ENCODE measurements around the gene PDE6A. TPM values are rescaled to one million over a fixed set of nuclear protein-coding genes. Genes with fewer than 3 reads are reported as not detected.

PDE6A gene
- total and polyA plus RNA-seq, 9 of the 15 experiments (the other 6 are each of a cell fraction or from before 2014, with no cell fraction given): 0.01 to 0.04 (median 0.01) TPM; not detected in 6

DNA sequence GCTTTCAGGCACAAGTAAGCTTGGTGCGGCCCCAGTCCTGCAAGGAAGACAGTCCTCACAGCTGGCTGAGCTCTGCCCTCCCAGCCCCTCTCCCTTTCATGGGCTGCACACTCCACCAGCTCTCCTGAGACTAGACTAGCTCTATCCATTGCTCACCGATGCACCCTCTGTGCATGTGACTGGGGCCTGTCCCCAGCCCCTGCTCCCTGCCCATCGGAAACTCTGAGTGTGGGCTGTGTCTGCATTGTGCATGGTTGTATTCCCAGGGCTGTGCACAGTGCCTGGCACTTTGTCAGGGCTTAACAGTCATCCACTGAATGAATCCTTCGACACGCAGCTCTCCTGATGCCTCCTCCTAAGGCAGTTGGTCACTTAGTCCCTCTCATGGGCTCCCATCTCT lies 122.3 kb downstream of the PDE6A start:
- 96% methylated on average over 5 of the region's 5 CpGs for WGBS (ENCODE audit: insufficient coverage, low coverage, missing lambda C conversion rate)
- no TSS peak for BruUV-seq (replicated peaks)
- FAIRE-seq (no peak), ATAC-seq (no peak), DNase-seq (ENCODE audit: extremely low read depth in 1 of 4, low spot score in 3 of 4) (no peak)
- in situ Hi-C loops (cut with MboI): no loop called here
- CTCF ChIA-PET (ENCODE audit: low intra/inter-chr PET ratio): no interaction called here
- no peak overlapping the region for H3K4me3 ChIP-seq
- H3K4me1 ChIP-seq (replicated peaks in 1 of 2; ENCODE audit: control insufficient read depth in 2 of 2, insufficient read depth in 2 of 2, low read length in 2 of 2): 0 out of 5 replicates have a peak, but pooled peaks cover 0 to 3% of the 10 kb centered on the region in 2 experiments
- intact Hi-C loops (cut with micrococcal nuclease): no loop called here
- no peak overlapping the region for H3K27ac ChIP-seq (ENCODE audit: extremely low read depth, low read depth, low read length)
- no peaks in the 10 kb centered on the region for H4K20me1 ChIP-seq (replicated peaks; ENCODE audit: control insufficient read depth, insufficient read depth, low read length)
- TF ChIP-seq MYC (IDR thresholded peaks at IDR 0.05; ENCODE audit: low read depth, low read length) (no peak), MYC (CRISPR knock-in tag; IDR thresholded peaks at IDR 0.05; ENCODE audit: borderline replicate concordance, low read depth) (no peak), SREBF2 (CRISPR knock-in tag; IDR thresholded peaks at IDR 0.05) (no peak), TBL1XR1 (IDR thresholded peaks at IDR 0.05; ENCODE audit: low read length in 2 of 2) (no peak), ILF3 (IDR thresholded peaks at IDR 0.05; ENCODE audit: borderline replicate concordance) (no peak), MIER1 (IDR thresholded peaks at IDR 0.05; ENCODE audit: low read depth) (no peak), SMAD2 (IDR thresholded peaks at IDR 0.05; ENCODE audit: low read depth, low read length) (no peak), SP1 (CRISPR knock-in tag; IDR thresholded peaks at IDR 0.05) (no peak), ELF1 (tag; IDR thresholded peaks at IDR 0.05) (no peak)
- TF ChIP-seq, protein P1, sequence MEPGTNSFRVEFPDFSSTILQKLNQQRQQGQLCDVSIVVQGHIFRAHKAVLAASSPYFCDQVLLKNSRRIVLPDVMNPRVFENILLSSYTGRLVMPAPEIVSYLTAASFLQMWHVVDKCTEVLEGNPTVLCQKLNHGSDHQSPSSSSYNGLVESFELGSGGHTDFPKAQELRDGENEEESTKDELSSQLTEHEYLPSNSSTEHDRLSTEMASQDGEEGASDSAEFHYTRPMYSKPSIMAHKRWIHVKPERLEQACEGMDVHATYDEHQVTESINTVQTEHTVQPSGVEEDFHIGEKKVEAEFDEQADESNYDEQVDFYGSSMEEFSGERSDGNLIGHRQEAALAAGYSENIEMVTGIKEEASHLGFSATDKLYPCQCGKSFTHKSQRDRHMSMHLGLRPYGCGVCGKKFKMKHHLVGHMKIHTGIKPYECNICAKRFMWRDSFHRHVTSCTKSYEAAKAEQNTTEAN (CRISPR knock-in tag; IDR thresholded peaks at IDR 0.05): no peak
- TF ChIP-seq, protein P2, sequence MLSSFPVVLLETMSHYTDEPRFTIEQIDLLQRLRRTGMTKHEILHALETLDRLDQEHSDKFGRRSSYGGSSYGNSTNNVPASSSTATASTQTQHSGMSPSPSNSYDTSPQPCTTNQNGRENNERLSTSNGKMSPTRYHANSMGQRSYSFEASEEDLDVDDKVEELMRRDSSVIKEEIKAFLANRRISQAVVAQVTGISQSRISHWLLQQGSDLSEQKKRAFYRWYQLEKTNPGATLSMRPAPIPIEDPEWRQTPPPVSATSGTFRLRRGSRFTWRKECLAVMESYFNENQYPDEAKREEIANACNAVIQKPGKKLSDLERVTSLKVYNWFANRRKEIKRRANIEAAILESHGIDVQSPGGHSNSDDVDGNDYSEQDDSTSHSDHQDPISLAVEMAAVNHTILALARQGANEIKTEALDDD (IDR thresholded peaks at IDR 0.05): no peak
- TF ChIP-seq, protein P3, sequence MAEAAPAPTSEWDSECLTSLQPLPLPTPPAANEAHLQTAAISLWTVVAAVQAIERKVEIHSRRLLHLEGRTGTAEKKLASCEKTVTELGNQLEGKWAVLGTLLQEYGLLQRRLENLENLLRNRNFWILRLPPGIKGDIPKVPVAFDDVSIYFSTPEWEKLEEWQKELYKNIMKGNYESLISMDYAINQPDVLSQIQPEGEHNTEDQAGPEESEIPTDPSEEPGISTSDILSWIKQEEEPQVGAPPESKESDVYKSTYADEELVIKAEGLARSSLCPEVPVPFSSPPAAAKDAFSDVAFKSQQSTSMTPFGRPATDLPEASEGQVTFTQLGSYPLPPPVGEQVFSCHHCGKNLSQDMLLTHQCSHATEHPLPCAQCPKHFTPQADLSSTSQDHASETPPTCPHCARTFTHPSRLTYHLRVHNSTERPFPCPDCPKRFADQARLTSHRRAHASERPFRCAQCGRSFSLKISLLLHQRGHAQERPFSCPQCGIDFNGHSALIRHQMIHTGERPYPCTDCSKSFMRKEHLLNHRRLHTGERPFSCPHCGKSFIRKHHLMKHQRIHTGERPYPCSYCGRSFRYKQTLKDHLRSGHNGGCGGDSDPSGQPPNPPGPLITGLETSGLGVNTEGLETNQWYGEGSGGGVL (CRISPR knock-in tag; IDR thresholded peaks at IDR 0.05): no peak
- no peak overlapping the region for H2AFZ ChIP-seq (ENCODE audit: low read depth, low read length)
- no peak overlapping the region for H3K4me2 ChIP-seq (ENCODE audit: insufficient read depth, low read length)
- peaks cover 27% of the 10 kb centered on the region for H3K79me2 ChIP-seq (ENCODE audit: control insufficient read depth, insufficient read depth, low read length)
- H3K9me1 ChIP-seq (ENCODE audit: control insufficient read depth, insufficient read depth, low read length): no peaks in the 10 kb centered on the region
- no peaks in the 10 kb centered on the region for H3K9me3 ChIP-seq (replicated peaks; ENCODE audit: control insufficient read depth, insufficient read depth, low read depth, low read length)
- peak overlapping the region in 1 of 2 experiments; percentile 38; a peak in 1 of 4 replicates for H3K9ac ChIP-seq (ENCODE audit: insufficient read depth in 1 of 2, low read depth in 2 of 2, low read length in 2 of 2)
- H3K36me3 ChIP-seq (ENCODE audit: control insufficient read depth, insufficient read depth, low read length): peaks cover 76% of the 10 kb centered on the region; the same call in 2 of the 3 replicates
- H3K27me3 ChIP-seq (ENCODE audit: control insufficient read depth in 2 of 2, insufficient read depth in 2 of 2, low read length in 2 of 2): no peaks in the 10 kb centered on the region
- POLR2A ChIA-PET: interaction anchor here (0.6 to 1.7 kb wide), 3 partner anchors 11 to 190 kb away, joined by 3 to 7 read pairs (median 3); no protein-coding TSS in a partner anchor
